T-helper 22 cell (primary cell): Measurements from ENCODE around the gene GUSB.
"Not testable (repeated sequence)": the region's sequence is repeated elsewhere in the genome, so short reads cannot be mapped to it uniquely, and the experiment has no call there.

Source experiments
- DNase-seq: peaks from one replicate; pipeline ENCODE4 v3.0.0-alpha.2; 2020; ENCODE audit warnings: low read depth

The GUSB gene

DNA sequence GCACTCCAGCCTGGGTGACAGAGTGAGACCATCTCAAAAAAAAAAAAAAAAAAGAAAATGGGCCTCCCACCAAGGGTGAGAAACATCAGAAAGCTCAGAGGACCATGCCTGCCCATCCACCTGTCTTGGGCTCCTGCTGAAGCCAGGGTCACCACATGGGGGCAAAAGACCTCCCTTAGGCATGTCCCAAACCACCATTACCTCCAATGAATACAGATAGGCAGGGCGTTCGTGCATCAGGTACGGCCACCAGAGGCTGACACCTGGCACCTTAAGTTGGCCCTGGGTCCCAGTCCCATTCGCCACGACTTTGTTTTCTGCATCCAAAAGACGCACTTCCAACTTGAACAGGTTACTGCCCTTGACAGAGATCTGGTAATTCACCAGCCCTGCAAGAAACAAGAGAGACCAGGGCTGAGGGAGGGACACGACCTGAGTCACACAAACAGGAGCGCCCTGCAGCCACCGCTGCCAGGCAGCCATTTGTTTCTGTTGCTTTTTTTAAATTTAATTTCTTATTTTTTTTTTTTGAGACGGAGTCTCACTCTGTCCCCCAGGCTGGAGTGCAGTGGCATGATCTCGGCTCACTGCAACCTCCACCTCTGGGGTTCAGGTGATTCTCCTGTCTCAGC is 6.1 kb downstream of the GUSB start:
- no peak for DNase-seq

DNA sequence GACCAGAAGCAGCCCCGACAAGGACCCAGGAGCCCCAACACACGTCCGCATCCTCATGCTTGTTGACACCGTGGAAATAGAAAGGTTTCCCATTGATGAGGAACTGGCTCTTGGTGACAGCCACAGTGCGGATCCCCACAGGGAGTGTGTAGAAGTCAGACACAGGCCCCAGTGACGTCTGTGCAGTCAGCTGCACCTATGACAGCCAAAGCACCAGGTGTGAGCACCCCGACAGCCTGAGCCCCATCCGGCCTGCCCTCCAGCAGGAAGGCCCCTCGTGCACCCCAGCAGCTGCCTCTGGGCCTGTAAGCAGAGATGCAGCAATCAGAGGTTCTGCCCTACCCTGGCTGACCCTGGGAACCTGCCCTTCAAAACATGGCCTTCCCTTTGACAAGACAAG is 7.1 kb downstream of the GUSB start:
- no peak for DNase-seq

DNA sequence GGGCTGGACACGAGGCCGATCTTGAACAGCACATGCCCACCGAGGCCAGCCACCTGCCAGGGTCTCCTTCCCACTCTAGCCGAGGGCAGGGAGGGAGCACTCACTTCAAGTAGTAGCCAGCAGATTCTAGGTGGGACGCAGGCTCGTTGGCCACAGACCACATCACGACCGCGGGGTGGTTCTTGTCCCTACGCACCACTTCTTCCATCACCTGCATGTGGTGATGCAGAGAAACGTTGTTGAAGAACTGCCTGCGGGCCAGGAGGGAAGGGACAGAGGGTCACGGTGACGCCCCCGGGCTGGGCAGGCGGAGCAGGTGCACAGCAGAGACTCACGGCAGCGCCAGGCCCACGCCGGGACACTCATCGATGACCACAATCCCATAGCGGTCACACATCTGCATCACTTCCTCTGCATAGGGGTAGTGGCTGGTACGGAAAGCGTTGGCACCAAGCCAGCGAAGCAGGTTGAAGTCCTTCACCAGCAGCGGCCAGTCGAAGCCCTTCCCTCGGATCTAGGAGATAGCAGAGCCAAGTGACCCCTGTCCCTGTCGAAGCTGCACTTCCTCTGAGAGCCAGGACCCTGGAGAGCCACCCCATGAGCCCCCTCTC is 7.7 kb downstream of the GUSB start:
- no peak for DNase-seq

- no peak for DNase-seq
Measured at GRCh38 chr7:65972976-65973375, 9.0 kb downstream of the GUSB start.

- no peak for DNase-seq
Measured at GRCh38 chr7:65971021-65971420, 11.0 kb downstream of the GUSB start.

DNA sequence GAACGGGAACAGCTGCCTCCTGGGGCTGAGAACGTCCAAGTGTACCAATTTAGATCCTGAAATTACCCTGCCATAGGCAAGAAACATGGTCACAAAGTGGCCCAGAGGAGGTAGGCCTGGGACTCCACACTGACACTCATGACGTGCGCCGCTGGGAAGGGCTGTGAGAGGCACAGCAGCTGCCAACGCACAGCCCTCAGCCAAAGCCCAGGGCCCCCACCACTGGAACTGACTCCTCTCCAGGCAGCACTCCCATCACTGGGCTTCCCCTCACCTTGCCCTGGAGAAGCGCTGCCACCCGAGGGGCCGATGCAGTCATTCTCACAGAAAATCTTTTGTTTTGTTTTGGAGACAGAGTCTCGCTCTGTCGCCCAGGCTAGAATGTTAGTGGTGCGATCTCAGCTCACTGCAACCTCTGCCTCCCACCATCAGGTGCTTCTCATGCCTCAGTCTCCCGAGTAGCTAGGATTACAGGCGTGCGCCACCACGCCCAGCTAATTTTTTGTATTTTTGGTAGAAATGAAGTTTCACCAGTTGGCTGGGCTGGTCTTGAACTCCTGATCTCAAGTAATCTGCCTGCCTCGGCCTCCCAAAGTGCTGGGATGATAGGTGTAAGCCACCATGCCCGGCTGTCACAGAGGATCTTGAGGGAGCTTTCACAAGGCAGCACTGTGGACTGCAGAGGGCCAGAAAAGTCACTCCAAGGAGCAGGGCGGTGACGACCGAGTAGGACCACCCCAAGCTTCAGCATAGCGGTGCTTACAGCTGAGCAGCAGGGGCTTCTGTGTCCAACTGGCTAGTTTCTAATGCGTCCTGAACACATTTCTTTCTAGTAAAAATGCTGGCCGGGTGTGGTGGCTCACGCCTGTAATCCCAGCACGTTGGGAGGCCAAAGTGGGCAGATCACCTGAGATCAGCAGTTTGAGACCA is 13.5 kb downstream of the GUSB start:
- DNase-seq: no peak

- no peak for DNase-seq
Measured at GRCh38 chr7:65967361-65968155, 14.5 kb downstream of the GUSB start.

DNA sequence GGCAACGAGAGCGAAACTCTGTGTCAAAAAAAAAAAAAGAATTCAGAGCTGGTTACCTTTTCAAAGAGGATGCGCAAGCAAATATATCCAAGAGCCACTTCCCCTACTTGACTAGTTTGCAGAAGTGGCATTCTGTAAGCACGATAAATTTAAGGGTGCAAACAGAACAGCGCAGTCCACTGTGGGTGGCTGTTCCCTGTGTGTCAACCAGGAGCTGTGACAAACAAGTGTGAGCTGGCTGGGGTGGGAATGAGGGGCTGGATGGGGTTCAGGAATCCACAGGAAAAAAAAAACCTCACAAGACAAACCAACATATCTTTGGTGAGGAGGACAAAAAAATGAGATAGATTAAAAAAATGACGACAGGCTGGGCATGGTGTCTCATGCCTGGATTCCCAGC is 15.9 kb downstream of the GUSB start:
- no peak for DNase-seq

DNA sequence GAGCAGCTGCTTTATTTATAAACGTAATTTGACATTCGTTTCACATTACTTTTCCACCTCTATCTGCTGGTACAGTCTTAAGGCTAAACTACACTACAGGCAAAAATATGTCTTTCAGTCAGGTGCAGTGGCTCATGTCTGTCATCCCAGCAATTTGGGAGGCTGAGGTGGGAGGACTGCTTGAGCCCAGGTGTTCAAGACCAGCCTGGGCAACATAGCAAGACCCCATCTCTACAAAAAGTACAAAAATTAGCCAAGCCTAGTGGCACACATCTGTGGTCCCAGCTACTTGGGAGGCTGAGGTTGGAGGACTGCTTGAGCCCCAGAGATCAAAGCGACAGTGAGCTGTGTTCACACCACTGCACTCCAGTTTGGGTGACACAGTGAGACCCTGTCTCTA is 17.3 kb downstream of the GUSB start:
- DNase-seq: not testable (repeated sequence)

DNA sequence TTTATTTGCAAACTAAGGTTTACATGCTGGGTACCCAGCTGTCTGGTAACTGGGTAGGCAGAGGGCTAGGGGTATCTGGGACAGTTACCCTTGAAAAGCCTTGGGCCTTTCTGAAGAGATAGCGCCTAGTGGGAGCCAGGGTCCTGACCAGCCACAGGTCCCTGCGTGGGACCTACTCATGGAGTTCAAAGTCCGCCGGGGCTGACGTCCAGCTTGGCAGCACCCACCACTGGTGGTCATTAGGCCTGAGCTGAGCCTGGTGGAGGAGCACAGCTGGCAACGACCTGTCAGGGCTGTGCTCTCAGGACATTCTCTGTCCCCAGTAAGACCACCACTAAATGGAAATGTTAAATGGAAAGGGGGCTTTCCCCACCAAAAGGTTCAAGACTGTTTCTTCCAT is 20.0 kb downstream of the GUSB start:
- no peak for DNase-seq

- no peak for DNase-seq
Measured at GRCh38 chr7:65960351-65961074, 21.5 kb downstream of the GUSB start.

DNA sequence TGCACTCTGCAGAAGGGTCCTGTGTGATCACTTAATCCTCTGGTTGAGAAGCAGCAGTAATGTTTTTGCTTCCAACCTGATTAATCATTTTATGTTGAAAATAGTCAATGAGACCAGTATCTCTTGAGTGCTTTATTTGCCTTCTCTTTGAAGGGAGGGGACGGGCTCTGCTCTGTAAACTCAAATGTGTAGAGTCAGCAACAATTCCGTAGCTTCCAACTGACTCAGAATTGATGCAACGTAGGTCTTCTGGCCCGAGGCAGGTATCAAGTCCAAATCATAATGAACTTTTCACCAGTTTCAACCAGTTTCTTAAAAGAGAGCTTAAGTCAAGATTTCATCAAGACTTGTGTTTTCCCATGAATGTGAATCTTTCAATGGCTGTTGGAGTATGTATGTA is 26.3 kb downstream of the GUSB start:
- DNase-seq: no peak

GRCh38 chr7:65953890-65954450 is 28.0 kb downstream of the GUSB start:
- DNase-seq: no peak

GRCh38 chr7:65953001-65953720 is 28.9 kb downstream of the GUSB start:
- no peak for DNase-seq

- no peak for DNase-seq
Measured at GRCh38 chr7:65951837-65952578, 30.0 kb downstream of the GUSB start.

- no peak for DNase-seq
Measured at GRCh38 chr7:65946904-65947303, 35.1 kb downstream of the GUSB start.

GRCh38 chr7:65945787-65946186 is 36.2 kb downstream of the GUSB start:
- not testable (repeated sequence) for DNase-seq

GRCh38 chr7:65938336-65938895 is 43.6 kb downstream of the GUSB start:
- no peak for DNase-seq

DNA sequence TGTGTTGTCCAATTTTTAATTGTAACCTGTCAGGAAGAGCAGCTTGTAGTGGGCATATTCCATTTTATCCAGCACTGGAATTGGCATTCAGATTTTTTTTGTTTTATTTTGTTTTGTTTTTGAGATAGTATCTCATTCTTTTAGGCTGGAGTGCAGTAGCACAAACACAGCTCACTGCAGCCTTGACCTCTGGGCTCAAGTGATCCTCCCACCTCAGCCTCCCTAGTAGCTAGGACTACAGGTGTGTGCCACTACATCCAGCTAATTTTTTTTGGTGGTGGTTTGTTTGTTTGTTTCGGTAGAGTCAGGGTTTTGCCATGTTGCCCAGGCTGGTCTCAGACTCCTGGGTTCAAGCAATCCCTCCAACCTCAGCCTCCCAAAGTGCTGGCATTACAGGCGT is 44.7 kb downstream of the GUSB start:
- no peak for DNase-seq

- DNase-seq: no peak
Measured at GRCh38 chr7:65931685-65932084, 50.3 kb downstream of the GUSB start.
